HG02973 (cell line): ENCODE results near the gene HERC3.

Source experiments
- ATAC-seq: cut with Tn5 transposase; IDR thresholded peaks from one replicate; pipeline ENCODE4 v1.9.1; 2021; ENCODE audit warnings: moderate library complexity; ENCODE audit not compliant: unreplicated experiment

HERC3 gene

GRCh38 chr4:88591787-88592599 is at the start of gene HERC3:
Gene HERC3, plus strand, starts transcription at chr4:88592480. Its CDS starts 13,344 bp downstream, at chr4:88605824.
- peak; percentile 94 for ATAC-seq

- ATAC-seq = no peak
These were observed 42.5 kb upstream of the HERC3 start for GRCh38 chr4:88549815-88550214.

GRCh38 chr4:88567591-88567990 is 24.7 kb upstream of the HERC3 start:
- no peak for ATAC-seq

- no peak for ATAC-seq
These were observed 22.3 kb upstream of the HERC3 start for GRCh38 chr4:88570001-88570400.

- ATAC-seq = no peak
These were observed 18.9 kb upstream of the HERC3 start for GRCh38 chr4:88573276-88573980.

- ATAC-seq = no peak
These were observed 18.3 kb upstream of the HERC3 start for GRCh38 chr4:88573995-88574394.

- no peak for ATAC-seq
These were observed 17.1 kb upstream of the HERC3 start for GRCh38 chr4:88575186-88575585.

GRCh38 chr4:88582493-88582892 is 9.8 kb upstream of the HERC3 start:
- no peak for ATAC-seq

GRCh38 chr4:88583631-88584470 is 8.4 kb upstream of the HERC3 start:
- ATAC-seq = no peak

- ATAC-seq = no peak
These were observed 7.8 kb upstream of the HERC3 start for GRCh38 chr4:88584471-88584900.

GRCh38 chr4:88585917-88586316 is 6.4 kb upstream of the HERC3 start:
- ATAC-seq = no peak

GRCh38 chr4:88587306-88587705 is 5.0 kb upstream of the HERC3 start:
- no peak for ATAC-seq

GRCh38 chr4:88592600-88593448 is 544 bp downstream of the HERC3 start:
- peak; percentile 75 for ATAC-seq

- ATAC-seq = no peak
These were observed 5.8 kb downstream of the HERC3 start for GRCh38 chr4:88597970-88598660.

- no peak for ATAC-seq
These were observed 7.0 kb downstream of the HERC3 start for GRCh38 chr4:88599298-88599697.

GRCh38 chr4:88599714-88600113 is 7.4 kb downstream of the HERC3 start:
- ATAC-seq = no peak

GRCh38 chr4:88600176-88600838 is 8.0 kb downstream of the HERC3 start:
- ATAC-seq = no peak

- ATAC-seq = no peak
These were observed 12.8 kb downstream of the HERC3 start for GRCh38 chr4:88604978-88605678.

- ATAC-seq = no peak
These were observed 13.5 kb downstream of the HERC3 start for GRCh38 chr4:88605736-88606135.
